Thyroid gland (tissue), 4 donors: ENCODE measurements around the gene CACNB1. TPM values are rescaled to one million over a fixed set of nuclear protein-coding genes. Genes with fewer than 3 reads are reported as not detected.

ENCODE experiments used
- DNase-seq, 2 donors: peaks; one replicate each; pipeline ENCODE4 v3.0.0-alpha.2; 2019
- H3K27ac ChIP-seq, 3 donors: fragments of 200-600 bp; sonication (generic); 1 replicate in 2 of 3; 2 replicates in 1 of 3; pipeline ENCODE4 v1.5.1; 2016 to 2019; ENCODE audit warnings: mild to moderate bottlenecking in 1 of 3, moderate library complexity in 1 of 3
- H3K27me3 ChIP-seq: fragments of 200-600 bp; sonication (generic); one replicate; pipeline ENCODE4 v1.5.1; 2019
- H3K36me3 ChIP-seq, 2 donors: fragments of 200-600 bp; sonication (generic); one replicate each; pipeline ENCODE4 v1.5.1; 2016 to 2019
- H3K4me1 ChIP-seq, 2 donors: fragments of 200-600 bp; sonication (generic); one replicate each; pipeline ENCODE4 v1.5.1; 2017 to 2019
- H3K4me3 ChIP-seq, 3 donors: fragments of 200-600 bp; sonication (generic); replicated peaks in 1 of 3; 1 replicate in 2 of 3; 2 replicates in 1 of 3; pipeline ENCODE4 v1.5.1; 2016; ENCODE audit warnings: mild to moderate bottlenecking in 1 of 3
- H3K9me3 ChIP-seq: fragments of 200-600 bp; sonication (generic); one replicate; pipeline ENCODE4 v1.5.1; 2017
- CTCF ChIP-seq, 6 experiments: fragments of 200-600 bp in 3 of 6; fragments of 450-650 bp in 3 of 6; sonication (generic) in 3 of 6; IDR thresholded peaks; one replicate each; pipeline ENCODE4 v1.5.1; 2016 to 2019; ENCODE audit warnings: antibody characterized with exemption in 6 of 6, mild to moderate bottlenecking in 2 of 6, inconsistent platforms in 1 of 6, moderate library complexity in 1 of 6
- POLR2A ChIP-seq, 2 donors: fragments of 450-650 bp; IDR thresholded peaks; one replicate each; pipeline ENCODE4 v1.6.1; 2017; ENCODE audit warnings: antibody characterized with exemption in 2 of 2, mild to moderate bottlenecking in 2 of 2, moderate library complexity in 1 of 2
- WGBS, 2 donors: methylation state at CpG; one replicate each; pipeline ENCODE4 v1.1.5; 2017; 5-methylcytosine and 5-hydroxymethylcytosine counted together
- intact Hi-C: fragments of 100-400 bp; cut with DNase I; formaldehyde crosslinking; loops from one replicate; pipeline ENCODE4 v1.15.1; 2023
- total RNA-seq, 4 donors: library from RNA; depleted of rRNA; stranded (reverse); fragments of >200 nt; gene quantifications; one replicate each; pipeline ENCODE4 v1.2.3, GENCODE V29; 2016

CACNB1 gene
- total RNA-seq, 4 donors from 2014 or later, result 5.8 to 10.1 (median 7.8) TPM

- Histone ChIP-seq H3K9me3 (no peaks in the 10 kb centered on the region), H3K27ac (no peak overlapping the region), H3K4me3 (no peak overlapping the region), H3K4me1 (peaks cover 3 to 17% of the 10 kb centered on the region in 2 donors), H3K27me3 (no peaks in the 10 kb centered on the region), H3K36me3 (no peaks in the 10 kb centered on the region)
- no peak for DNase-seq
- intact Hi-C loops, result no loop called here
- no peak for TF ChIP-seq CTCF (IDR thresholded peaks at IDR 0.05)
- 93 to 98% methylated on average over 3 of the region's 3 CpGs for WGBS, 2 donors
These were observed 51.2 kb downstream of the CACNB1 start for GRCh38 chr17:39146273-39146672.

- no peak for DNase-seq
- WGBS, 2 donors, result 79 to 91% methylated on average over 3 of the region's 3 CpGs
These were observed 52.3 kb downstream of the CACNB1 start for GRCh38 chr17:39145143-39145542.

GRCh38 chr17:39144416-39144840, 53.0 kb downstream of the CACNB1 start:
- no peaks in the 10 kb centered on the region for H3K27me3 ChIP-seq
- intact Hi-C loops, result no loop called here
- peak overlapping the region in 2 of 3 donors; percentile 11 to 51 for H3K27ac ChIP-seq
- TF ChIP-seq CTCF (IDR thresholded peaks at IDR 0.05), result no peak
- no peak for TF ChIP-seq POLR2A (IDR thresholded peaks at IDR 0.05)
- no peaks in the 10 kb centered on the region for H3K36me3 ChIP-seq
- H3K9me3 ChIP-seq, result no peaks in the 10 kb centered on the region
- H3K4me3 ChIP-seq, result no peak overlapping the region
- peak; percentile 89 to 93 for DNase-seq
- 18 to 24% methylated on average over 9 of the region's 9 CpGs for WGBS, 2 donors
- H3K4me1 ChIP-seq, result peaks cover 3 to 12% of the 10 kb centered on the region in 2 donors

More at GRCh38 chr17:39145143-39145542, 52.3 kb downstream of the CACNB1 start:
- no peaks in the 10 kb centered on the region for H3K27me3 ChIP-seq
- peaks cover 3 to 12% of the 10 kb centered on the region in 2 donors for H3K4me1 ChIP-seq
- no peaks in the 10 kb centered on the region for H3K36me3 ChIP-seq
- TF ChIP-seq POLR2A (IDR thresholded peaks at IDR 0.05) (no peak), CTCF (IDR thresholded peaks at IDR 0.05) (no peak)
- intact Hi-C loops, result no loop called here
- peak overlapping the region in 1 of 3 donors; percentile 3 for H3K27ac ChIP-seq
- no peak overlapping the region for H3K4me3 ChIP-seq
- no peaks in the 10 kb centered on the region for H3K9me3 ChIP-seq

GRCh38 chr17:39143552-39144093, 53.8 kb downstream of the CACNB1 start:
- no peak for DNase-seq
- H3K4me3 ChIP-seq, result no peak overlapping the region
- H3K27me3 ChIP-seq, result no peaks in the 10 kb centered on the region
- peaks cover 3 to 12% of the 10 kb centered on the region in 2 donors for H3K4me1 ChIP-seq
- peak overlapping the region in 2 of 3 donors; percentile 11 to 51 for H3K27ac ChIP-seq
- H3K9me3 ChIP-seq, result no peaks in the 10 kb centered on the region
- 76 to 82% methylated on average over 3 to 7 of the region's 7 CpGs for WGBS, 2 donors
- TF ChIP-seq POLR2A (IDR thresholded peaks at IDR 0.05) (no peak), CTCF (IDR thresholded peaks at IDR 0.05) (no peak)
- H3K36me3 ChIP-seq, result no peaks in the 10 kb centered on the region
- intact Hi-C loops, result no loop called here

- no peaks in the 10 kb centered on the region for H3K36me3 ChIP-seq
- no peaks in the 10 kb centered on the region for H3K27me3 ChIP-seq
- no peak overlapping the region for H3K27ac ChIP-seq
- no peak overlapping the region for H3K4me3 ChIP-seq
- WGBS, 2 donors, result 90 to 91% methylated on average over 11 of the region's 11 CpGs
- no peaks in the 10 kb centered on the region for H3K9me3 ChIP-seq
- H3K4me1 ChIP-seq, result peaks cover 3 to 12% of the 10 kb centered on the region in 2 donors
- no peak for DNase-seq
- intact Hi-C loops, result no loop called here
- TF ChIP-seq POLR2A (IDR thresholded peaks at IDR 0.05) (no peak), CTCF (IDR thresholded peaks at IDR 0.05) (no peak)
These were observed 55.4 kb downstream of the CACNB1 start for GRCh38 chr17:39141915-39142664.
